ENCODE measurements around the gene KDM3B. TPM values are rescaled to one million over a fixed set of nuclear protein-coding genes. Genes with fewer than 3 reads are reported as not detected.

KDM3B gene
- total RNA-seq, 2 experiments from 2014 or later, result 38.8 to 39.4 TPM

DNA sequence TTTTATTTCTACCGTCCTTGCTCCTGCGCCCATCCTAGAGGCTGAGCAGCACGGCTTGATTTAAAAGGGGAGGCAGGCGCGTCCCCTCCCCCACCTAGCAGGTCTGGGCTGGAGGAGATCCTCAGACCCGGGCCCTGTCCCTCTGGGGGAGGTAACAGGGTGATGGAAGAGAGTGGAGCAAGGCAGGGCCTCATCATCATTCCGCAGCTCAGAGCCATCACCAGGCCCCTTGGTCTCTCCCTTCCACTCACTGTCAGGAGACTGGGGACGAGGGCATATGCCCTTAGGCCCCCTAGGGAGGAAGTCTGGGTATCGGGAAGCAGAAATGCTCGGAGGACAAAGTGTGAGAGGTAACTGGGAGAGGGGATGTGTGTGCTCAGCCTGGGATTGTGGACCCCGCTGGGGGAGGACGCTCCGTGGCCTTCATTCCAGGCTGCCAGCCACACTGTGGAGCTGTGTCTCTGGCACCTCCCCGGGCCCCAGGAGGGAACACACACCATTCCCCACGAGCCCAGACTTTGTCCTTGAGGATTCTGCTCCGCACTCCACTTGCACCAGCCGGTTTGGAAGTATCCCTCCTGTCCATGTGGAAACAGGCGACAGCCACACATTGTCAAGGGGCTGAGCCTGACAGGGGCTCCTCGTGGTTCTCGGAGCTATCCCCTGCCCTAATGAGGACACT is 87.1 kb downstream of the KDM3B start:
- ChIA-PET CTCF (interaction anchor here (1.2 to 4.2 kb wide), 2 partner anchors 11 to 25 kb away, joined by 4 to 21 read pairs; partner anchors contain the start of gene EGR1), POLR2A (no interaction called here)

- CTCF ChIA-PET, result interaction anchor here (4.2 kb wide), 1 partner anchor 10 kb away, joined by 21 read pairs; no protein-coding TSS in a partner anchor
- POLR2A ChIA-PET, result no interaction called here
Measured at GRCh38 chr5:138440159-138441073, 87.9 kb downstream of the KDM3B start.

DNA sequence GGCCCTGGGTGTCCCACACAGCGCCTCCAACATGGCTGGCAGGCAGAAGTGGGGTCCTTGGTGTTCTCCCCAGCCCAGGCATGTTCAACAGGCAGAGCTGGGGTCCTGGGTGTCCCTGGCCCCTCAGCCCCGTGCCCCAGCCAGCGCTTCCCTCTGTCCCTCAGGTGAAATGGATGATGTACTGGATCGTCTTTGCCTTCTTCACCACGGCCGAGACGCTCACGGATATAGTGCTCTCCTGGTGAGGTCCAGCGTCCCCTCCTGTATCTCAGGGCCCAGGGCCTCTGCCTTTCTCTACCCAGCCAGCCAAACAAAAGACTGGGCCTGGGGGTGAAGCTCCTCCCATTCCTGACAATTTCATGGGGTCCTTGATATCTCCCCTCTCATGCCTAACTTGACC is 88.7 kb downstream of the KDM3B start:
- ChIA-PET POLR2A (no interaction called here), CTCF (interaction anchor here (4.2 kb wide), 1 partner anchor 9 kb away, joined by 21 read pairs; no protein-coding TSS in a partner anchor)

GRCh38 chr5:138444078-138444773 is 91.7 kb downstream of the KDM3B start:
- ChIA-PET POLR2A (no interaction called here), CTCF (interaction anchor here (1.6 kb wide), 1 partner anchor 13 kb away, joined by 3 read pairs; no protein-coding TSS in a partner anchor)

GRCh38 chr5:138444774-138445546 is 92.5 kb downstream of the KDM3B start:
- ChIA-PET POLR2A (no interaction called here), CTCF (interaction anchor here (1.6 kb wide), 1 partner anchor 12 kb away, joined by 3 read pairs; no protein-coding TSS in a partner anchor)

DNA sequence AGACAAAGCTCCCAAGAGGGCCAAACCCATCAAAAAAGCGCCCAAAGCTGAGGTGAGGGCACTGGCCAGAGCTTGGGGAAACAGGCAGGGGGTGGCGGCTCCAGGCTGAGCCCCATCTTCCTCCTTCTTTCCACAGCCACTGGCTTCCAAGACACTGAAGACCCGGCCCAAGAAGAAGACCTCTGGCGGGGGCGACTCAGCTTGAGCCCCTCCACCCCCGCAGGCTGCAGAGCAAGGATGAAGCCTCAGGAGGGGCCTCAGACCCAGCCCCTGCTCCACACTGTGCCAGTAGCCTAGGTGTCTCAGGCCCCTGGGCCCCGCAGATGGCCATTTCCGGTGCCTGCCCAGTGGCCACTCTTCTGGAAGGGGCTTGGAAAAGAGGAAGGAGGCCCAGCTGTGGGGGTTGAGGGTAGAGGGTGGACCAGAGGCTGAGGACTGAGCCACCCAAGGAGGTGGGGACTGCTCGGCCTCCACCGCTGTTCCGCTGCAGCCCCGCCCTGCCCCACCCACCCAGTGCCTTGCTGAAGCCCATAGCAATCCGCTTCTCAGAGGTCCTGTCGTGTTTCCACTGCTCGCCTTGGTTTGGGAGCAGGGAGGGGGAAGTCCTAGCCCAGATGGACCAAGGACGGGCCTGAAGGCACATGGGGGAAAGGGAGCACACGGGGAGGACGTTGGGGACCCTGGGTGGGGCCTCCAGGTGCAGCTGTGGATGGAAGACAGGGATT is 93.2 kb downstream of the KDM3B start:
- CTCF ChIA-PET, result interaction anchor here (0.5 kb wide), 1 partner anchor 866 kb away, joined by 4 read pairs; no protein-coding TSS in a partner anchor
- POLR2A ChIA-PET, result no interaction called here

GRCh38 chr5:138448070-138448469 is 95.6 kb downstream of the KDM3B start:
- ChIA-PET CTCF (interaction anchor here (2.2 to 4.5 kb wide), 7 partner anchors 10 to 269 kb away, joined by 4 to 41 read pairs (median 13); partner anchors contain the start of genes EGR1, KDM3B, KIF20A and REEP2), POLR2A (no interaction called here)

DNA sequence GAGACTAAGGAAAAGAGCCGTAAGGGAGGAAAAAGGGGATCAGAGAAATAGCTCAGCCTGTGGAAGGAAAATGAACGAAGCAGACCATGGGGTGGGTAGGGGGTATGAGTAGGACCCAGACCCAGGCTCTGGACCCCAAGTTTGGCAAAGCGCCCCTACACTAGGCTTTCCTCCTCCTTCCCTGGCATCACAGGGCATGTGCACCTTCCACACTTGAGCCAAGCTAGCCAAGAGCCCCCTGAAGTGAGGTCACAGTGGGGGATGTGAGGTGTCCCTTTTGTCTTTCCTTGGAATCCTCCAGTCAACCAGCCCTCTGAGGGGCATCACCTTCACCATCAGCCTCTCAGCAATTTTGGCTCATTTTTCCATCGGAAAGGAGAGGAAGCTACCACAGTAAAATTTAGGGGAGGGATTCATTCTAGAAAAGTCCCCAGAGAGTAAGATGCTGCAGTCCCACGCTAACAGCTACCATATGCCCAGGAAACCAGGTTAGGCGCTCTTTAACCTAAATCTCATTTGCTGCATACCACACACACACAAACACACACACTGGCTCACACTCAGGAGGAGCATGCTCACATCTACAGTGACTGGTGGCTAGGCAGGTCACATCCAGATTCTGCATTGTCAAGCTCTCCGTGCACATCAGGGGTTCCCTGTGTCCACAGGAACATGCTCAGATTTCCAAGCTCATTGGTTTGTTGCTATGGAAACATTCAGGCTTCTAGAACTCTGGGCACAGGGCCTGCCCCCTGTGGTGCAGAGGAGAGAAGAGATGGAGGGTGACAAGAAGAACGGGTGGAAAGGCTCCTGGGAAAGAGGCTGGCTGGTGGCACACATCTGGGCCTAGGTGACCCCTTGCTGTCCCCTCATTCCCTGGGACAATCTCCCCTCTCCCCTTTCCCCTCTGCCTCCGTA is 96.3 kb downstream of the KDM3B start:
- ChIA-PET POLR2A (interaction anchor here (0.9 kb wide), 1 partner anchor 10 kb away, joined by 3 read pairs; the partner anchor contains the start of gene REEP2), CTCF (interaction anchor here (0.7 to 4.5 kb wide), 13 partner anchors 10 to 270 kb away, joined by 3 to 41 read pairs (median 8); partner anchors contain the start of genes EGR1, KDM3B, KIF20A and REEP2)

DNA sequence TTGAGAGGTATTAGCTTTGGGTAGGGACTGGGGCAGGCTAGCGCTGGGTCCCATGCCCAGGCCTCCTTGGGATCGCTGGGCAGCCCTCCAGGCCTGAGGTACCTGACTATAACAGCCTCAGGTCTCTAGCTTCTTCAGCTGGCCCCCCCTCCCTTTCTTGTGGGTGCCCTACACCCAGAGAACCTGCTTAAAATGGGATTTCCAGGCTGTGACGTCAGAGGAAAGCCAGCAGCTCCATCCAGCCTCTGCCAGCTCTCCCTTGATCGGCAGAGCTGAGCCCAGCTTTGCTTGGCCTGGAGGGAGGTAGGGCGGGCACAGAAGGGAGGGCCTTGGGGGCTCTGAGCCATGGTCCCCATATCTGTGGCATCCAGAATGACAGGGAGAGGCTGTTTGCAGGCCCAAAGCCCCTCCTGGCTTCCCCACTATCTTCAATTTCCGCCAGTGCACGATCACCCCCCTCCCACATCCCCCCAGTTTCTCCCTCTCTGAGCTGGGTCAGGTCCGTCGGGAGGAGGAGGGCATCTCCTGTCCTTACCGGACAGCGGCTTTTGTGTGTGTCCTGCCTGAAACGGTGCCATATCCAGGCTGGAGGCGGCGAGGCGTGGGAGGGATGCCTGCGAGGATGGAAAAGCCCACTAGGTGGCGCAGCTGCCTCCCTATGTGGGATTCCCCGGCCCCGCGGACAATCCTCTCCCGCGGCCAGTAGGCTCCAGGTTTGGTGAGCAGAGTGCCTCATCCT is 97.2 kb downstream of the KDM3B start:
- ChIA-PET CTCF (interaction anchor here (0.5 to 4.5 kb wide), 23 partner anchors 9 to 816 kb away, joined by 3 to 41 read pairs (median 6); partner anchors contain the start of genes EGR1, ETF1, KDM3B and KIF20A), POLR2A (interaction anchor here (0.9 to 1.2 kb wide), 2 partner anchors 11 to 94 kb away, joined by 3 to 15 read pairs; partner anchors contain the start of genes ETF1 and REEP2)

- POLR2A ChIA-PET, result interaction anchor here (0.8 kb wide), 1 partner anchor 14 kb away, joined by 3 read pairs; the partner anchor contains the start of gene EGR1
- CTCF ChIA-PET, result interaction anchor here (0.8 to 4.5 kb wide), 10 partner anchors 8 to 155 kb away, joined by 3 to 41 read pairs (median 12); partner anchors contain the start of genes EGR1 and REEP2
Measured at GRCh38 chr5:138450971-138451370, 98.5 kb downstream of the KDM3B start.

DNA sequence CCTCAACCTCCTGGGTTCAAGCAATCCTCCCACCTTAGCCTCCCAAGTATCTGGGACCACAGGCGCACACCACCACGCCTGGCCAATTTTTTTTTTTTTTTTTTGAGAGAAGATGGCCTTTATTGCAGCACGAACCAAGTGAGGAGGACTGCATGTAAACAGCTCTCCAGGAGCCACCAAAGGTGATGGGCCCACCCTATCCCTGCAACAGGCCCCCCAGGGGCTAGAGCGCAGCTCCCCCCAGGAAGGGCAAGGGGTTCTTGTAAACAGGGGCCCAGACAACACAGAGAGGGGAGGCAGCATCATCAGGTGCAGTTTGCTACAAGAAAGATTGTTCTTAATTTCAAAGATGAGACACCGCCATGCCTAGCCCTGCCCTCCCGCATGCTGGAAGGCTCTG is 100.2 kb downstream of the KDM3B start:
- POLR2A ChIA-PET, result no interaction called here
- CTCF ChIA-PET, result interaction anchor here (0.7 to 2.3 kb wide), 2 partner anchors 51 to 101 kb away, joined by 3 to 7 read pairs; no protein-coding TSS in a partner anchor

GRCh38 chr5:138453590-138453989 is 101.1 kb downstream of the KDM3B start:
- CTCF ChIA-PET, result interaction anchor here (0.7 to 2.3 kb wide), 2 partner anchors 50 to 101 kb away, joined by 3 to 7 read pairs; no protein-coding TSS in a partner anchor
- POLR2A ChIA-PET, result no interaction called here

GRCh38 chr5:138454121-138454520 is 101.6 kb downstream of the KDM3B start:
- ChIA-PET POLR2A (interaction anchor here (1.7 kb wide), 1 partner anchor 10 kb away, joined by 11 read pairs; the partner anchor contains the start of gene EGR1), CTCF (interaction anchor here (0.5 to 2.5 kb wide), 3 partner anchors 50 to 371 kb away, joined by 3 to 14 read pairs (median 7); no protein-coding TSS in a partner anchor)

DNA sequence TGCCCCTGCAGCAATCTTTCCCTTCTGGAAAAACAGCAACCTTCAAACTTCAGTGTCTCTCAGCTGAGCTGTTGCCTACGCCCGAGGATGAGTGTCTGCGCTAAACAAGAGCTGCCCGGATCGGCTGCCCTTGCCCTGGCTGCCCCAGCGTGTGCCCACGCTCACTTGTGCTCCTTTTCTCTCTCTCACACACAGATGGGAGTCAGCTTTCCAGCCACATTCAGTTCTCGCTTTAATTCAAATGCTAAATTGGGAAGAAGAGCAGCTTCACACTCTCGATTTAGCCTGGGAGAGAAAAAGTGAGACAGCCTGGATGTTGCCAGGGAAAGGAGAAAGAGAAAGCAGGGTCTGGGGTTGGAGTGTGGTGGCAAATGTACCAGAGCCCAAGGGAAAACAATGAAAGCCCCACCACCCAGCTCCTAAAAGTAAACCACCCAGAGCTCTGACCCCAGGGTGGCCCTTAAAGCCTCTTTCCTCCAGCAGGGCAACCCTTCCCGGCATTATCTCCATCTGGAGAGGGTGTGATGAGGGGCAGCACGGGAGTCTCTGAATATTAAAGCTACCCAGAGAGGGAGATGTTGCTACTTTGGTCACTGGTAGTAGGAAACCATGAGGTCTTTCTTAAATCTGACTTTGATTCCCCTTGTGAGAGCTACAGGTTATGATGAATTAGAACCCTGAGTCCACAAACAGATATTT is 102.9 kb downstream of the KDM3B start:
- POLR2A ChIA-PET, result interaction anchor here (1.7 kb wide), 1 partner anchor 9 kb away, joined by 11 read pairs; the partner anchor contains the start of gene EGR1

More for the DNA sequence above, 102.9 kb downstream of the KDM3B start:
- CTCF ChIA-PET, result interaction anchor here (1.1 to 2.5 kb wide), 2 partner anchors 9 to 48 kb away, joined by 3 to 14 read pairs; partner anchors contain the start of gene EGR1
